PC-3 (cell line): Measurements from ENCODE around the gene OLFM2. TPM values are rescaled to one million over a fixed set of nuclear protein-coding genes. Genes with fewer than 3 reads are reported as not detected.

Experiments used
- ATAC-seq: fragments of 200-7000 bp; cut with Tn5 transposase; 2 replicates; pipeline ENCODE4 v1.9.1; 2020; ENCODE audit warnings: mild to moderate bottlenecking, moderate library complexity
- BruUV-seq: library from RNA; stranded (reverse); fragments of 400-500 nt; replicated peaks from 2 replicates; lab custom pipeline; 2021; lab: Mats Ljungman, UMichigan
- CTCF ChIA-PET: fragments of 300-600 bp; sonication (Branson Sonifier 250); formaldehyde crosslinking; loops from one replicate; lab custom pipeline; 2022; ENCODE audit warnings: antibody characterized with exemption; lab: Charles Lee
- POLR2A ChIA-PET: fragments of 300-600 bp; sonication (Branson Sonifier 250); formaldehyde crosslinking; loops from one replicate; lab custom pipeline; 2022; ENCODE audit warnings: antibody characterized with exemption; ENCODE audit not compliant: unreplicated experiment; lab: Charles Lee
- DNase-seq: peaks from one replicate; pipeline ENCODE4 v3.0.0-alpha.2; 2015
- H2AFZ ChIP-seq: fragments of 300-600 bp; sonication (generic); 2 replicates; pipeline ENCODE4 v1.6.0; 2016; ENCODE audit warnings: antibody characterized with exemption, low read length
- H3F3A ChIP-seq: fragments of 300-600 bp; sonication (generic); one replicate; pipeline ENCODE4 v1.6.0; 2017; ENCODE audit warnings: antibody characterized with exemption, low read length, control low read depth, mild to moderate bottlenecking; ENCODE audit not compliant: unreplicated experiment
- H3K27ac ChIP-seq: fragments of 300-600 bp; sonication (generic); 2 replicates; pipeline ENCODE4 v1.5.1; 2016; ENCODE audit warnings: mild to moderate bottlenecking, low read length
- H3K27me3 ChIP-seq: fragments of 300-600 bp; sonication (generic); 2 replicates; pipeline ENCODE4 v1.6.1; 2016; ENCODE audit warnings: low read length, mixed read lengths
- H3K36me3 ChIP-seq: fragments of 300-600 bp; sonication (generic); 2 replicates; pipeline ENCODE4 v1.6.1; 2016; ENCODE audit warnings: low read depth, mixed run types, low read length, mixed read lengths
- H3K4me1 ChIP-seq: fragments of 300-600 bp; sonication (generic); 2 replicates; pipeline ENCODE4 v1.5.1; 2016; ENCODE audit warnings: low read length; ENCODE audit not compliant: insufficient read depth
- H3K4me2 ChIP-seq: fragments of 300-600 bp; sonication (generic); 2 replicates; pipeline ENCODE4 v1.6.0; 2016; ENCODE audit warnings: low read length
- H3K4me3 ChIP-seq: fragments of 300-600 bp; sonication (generic); 2 replicates; pipeline ENCODE4 v1.5.1; 2016; ENCODE audit warnings: mild to moderate bottlenecking, low read length, mixed read lengths
- H3K79me2 ChIP-seq: fragments of 300-600 bp; sonication (generic); 2 replicates; pipeline ENCODE4 v1.6.1; 2017; ENCODE audit warnings: low read length, mixed read lengths
- H3K9ac ChIP-seq: fragments of 300-600 bp; sonication (generic); 2 replicates; pipeline ENCODE4 v1.6.0; 2016; ENCODE audit warnings: mild to moderate bottlenecking, low read length
- H3K9me2 ChIP-seq: fragments of 300-600 bp; sonication (generic); replicated peaks from 2 replicates; pipeline ENCODE4 v1.6.1; 2016; ENCODE audit warnings: mixed run types, low read length, mixed read lengths
- H3K9me3 ChIP-seq: fragments of 300-600 bp; sonication (generic); 2 replicates; pipeline ENCODE4 v1.6.1; 2016; ENCODE audit warnings: low read length, mixed read lengths
- H4K20me1 ChIP-seq: fragments of 300-600 bp; sonication (generic); 2 replicates; pipeline ENCODE4 v1.6.1; 2016; ENCODE audit warnings: low read length, mixed read lengths
- EZH2 ChIP-seq: fragments of 300-600 bp; sonication (generic); IDR thresholded peaks from one replicate; pipeline ENCODE4 v1.6.1; 2017; ENCODE audit warnings: antibody characterized with exemption, mild to moderate bottlenecking, low read length; ENCODE audit not compliant: unreplicated experiment
- EZH2phosphoT487 ChIP-seq: fragments of 300-600 bp; sonication (generic); IDR thresholded peaks from 2 replicates; pipeline ENCODE4 v1.6.1; 2018; ENCODE audit warnings: mild to moderate bottlenecking, antibody characterized with exemption, low read length, borderline replicate concordance
- intact Hi-C: fragments of 100-400 bp; cut with micrococcal nuclease; formaldehyde crosslinking; loops from 2 replicates; pipeline ENCODE4 v1.9.0; 2023
- total RNA-seq: library from RNA; depleted of rRNA; stranded (reverse); fragments of >200 nt; gene quantifications from 2 replicates; pipeline ENCODE4 v1.2.3, GENCODE V29; 2014
- TF ChIP-seq, protein P1 (sequence below): fragments of 300-600 bp; sonication (generic); conservative IDR thresholded peaks from 2 replicates; pipeline ENCODE4 v1.5.1; 2017; ENCODE audit warnings: antibody characterized with exemption, low read depth, mild to moderate bottlenecking, low read length

OLFM2 gene
- total RNA-seq, 1 experiment from 2014 or later = 1.6 TPM

DNA sequence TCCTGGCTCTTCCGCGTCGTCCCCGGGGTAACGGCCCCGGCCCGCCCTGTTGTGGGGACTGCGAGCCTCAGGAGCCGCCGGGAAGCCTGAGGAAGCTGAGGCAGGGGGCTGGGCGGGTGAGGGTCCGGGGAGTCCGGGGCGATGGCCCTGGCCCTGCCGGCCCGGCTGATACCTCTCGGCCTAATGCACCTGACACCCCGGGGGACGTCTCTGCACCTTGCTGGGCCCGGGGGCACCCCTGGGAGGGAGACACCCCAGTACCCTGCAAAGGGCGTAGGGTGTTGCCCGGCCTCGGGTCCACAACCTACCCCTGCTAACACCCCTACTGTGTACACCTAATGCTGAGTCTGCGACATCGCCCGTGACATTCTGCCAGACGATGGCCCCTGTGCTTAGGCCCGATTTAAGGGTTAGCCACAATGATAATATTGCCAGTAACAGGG is 100.8 kb downstream of the OLFM2 start:
- Histone ChIP-seq H3K36me3 (peaks cover 16% of the 10 kb centered on the region; the same call in 1 of the 2 replicates), H4K20me1 (no peaks in the 10 kb centered on the region), H3F3A (peaks cover 6% of the 10 kb centered on the region), H3K9me3 (no peaks in the 10 kb centered on the region), H3K4me1 (peaks cover 7% of the 10 kb centered on the region), H3K79me2 (peaks cover 28% of the 10 kb centered on the region), H3K4me2 (peak overlapping the region; percentile 98), H2AFZ (peak overlapping the region; percentile 76), H3K27ac (no peak overlapping the region), H3K9ac (peak overlapping the region; percentile 86), H3K4me3 (peak overlapping the region; percentile 99), H3K9me2 (no peaks in the 10 kb centered on the region), H3K27me3 (no peaks in the 10 kb centered on the region)
- ChIA-PET CTCF (interaction anchor here (0.6 kb wide), 1 partner anchor 9 kb away, joined by 3 read pairs; no protein-coding TSS in a partner anchor), POLR2A (no interaction called here)
- intact Hi-C loops = no loop called here
- BruUV-seq = TSS peak; percentile 31
- ATAC-seq (peak; percentile 6), DNase-seq (no peak)
- TF ChIP-seq, protein P1, sequence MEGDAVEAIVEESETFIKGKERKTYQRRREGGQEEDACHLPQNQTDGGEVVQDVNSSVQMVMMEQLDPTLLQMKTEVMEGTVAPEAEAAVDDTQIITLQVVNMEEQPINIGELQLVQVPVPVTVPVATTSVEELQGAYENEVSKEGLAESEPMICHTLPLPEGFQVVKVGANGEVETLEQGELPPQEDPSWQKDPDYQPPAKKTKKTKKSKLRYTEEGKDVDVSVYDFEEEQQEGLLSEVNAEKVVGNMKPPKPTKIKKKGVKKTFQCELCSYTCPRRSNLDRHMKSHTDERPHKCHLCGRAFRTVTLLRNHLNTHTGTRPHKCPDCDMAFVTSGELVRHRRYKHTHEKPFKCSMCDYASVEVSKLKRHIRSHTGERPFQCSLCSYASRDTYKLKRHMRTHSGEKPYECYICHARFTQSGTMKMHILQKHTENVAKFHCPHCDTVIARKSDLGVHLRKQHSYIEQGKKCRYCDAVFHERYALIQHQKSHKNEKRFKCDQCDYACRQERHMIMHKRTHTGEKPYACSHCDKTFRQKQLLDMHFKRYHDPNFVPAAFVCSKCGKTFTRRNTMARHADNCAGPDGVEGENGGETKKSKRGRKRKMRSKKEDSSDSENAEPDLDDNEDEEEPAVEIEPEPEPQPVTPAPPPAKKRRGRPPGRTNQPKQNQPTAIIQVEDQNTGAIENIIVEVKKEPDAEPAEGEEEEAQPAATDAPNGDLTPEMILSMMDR = no peak
- TF ChIP-seq EZH2 (no peak), EZH2phosphoT487 (no peak)

DNA sequence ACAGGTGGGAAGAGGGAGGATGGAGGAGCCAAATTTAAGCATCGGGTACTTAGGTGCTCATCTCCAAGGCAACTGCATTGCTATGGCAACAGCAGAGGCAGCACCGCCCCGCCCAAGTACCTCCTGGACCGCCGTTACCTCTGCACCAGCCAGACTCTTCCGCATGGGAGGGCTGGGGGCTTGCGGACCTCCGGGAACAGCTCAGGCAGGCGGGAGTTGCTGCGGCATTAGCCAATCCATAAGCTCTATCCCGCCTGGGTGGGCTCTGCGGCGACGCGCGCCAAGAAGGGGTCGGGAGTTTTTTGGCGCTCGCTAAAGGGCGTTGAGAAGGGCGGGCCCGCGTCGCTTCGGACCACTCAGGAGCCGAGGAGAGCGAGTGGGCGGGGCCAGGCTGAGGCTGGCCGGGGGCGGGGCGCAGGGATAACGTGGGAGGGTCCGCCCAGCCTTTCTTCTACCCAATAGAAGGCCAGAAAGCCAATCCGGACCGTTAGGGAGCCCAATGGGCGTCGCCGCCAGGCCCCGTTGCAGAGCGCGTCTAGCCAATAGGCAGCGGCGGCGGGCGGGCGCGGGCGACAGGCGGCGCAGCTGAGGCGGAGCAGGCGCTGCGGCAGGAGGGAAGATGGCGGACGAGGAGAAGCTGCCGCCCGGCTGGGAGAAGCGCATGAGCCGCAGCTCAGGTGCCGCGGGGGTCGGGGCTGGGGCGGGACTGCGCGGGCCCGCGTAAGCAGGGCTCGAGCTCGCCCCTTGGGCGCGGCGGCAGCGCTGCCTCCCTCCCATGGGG is 101.4 kb downstream of the OLFM2 start, which contains the start of gene PIN1:
Gene PIN1, plus strand, starts transcription at position 593 of the 781 bp plus-strand sequence. Its CDS starts 27 bp downstream, at position 620.
- Histone ChIP-seq H3K79me2 (peaks cover 34% of the 10 kb centered on the region), H3F3A (peaks cover 6% of the 10 kb centered on the region), H3K27me3 (no peaks in the 10 kb centered on the region), H3K36me3 (peaks cover 15% of the 10 kb centered on the region; the same call in 1 of the 2 replicates), H3K9me2 (no peaks in the 10 kb centered on the region), H3K27ac (no peak within 1 kb of the TSS), H2AFZ (peak within 1 kb of the TSS; percentile 76), H3K9ac (peak within 1 kb of the TSS; percentile 86), H3K4me1 (peaks cover 7% of the 10 kb centered on the region), H3K9me3 (no peaks in the 10 kb centered on the region), H4K20me1 (no peaks in the 10 kb centered on the region), H3K4me2 (peak within 1 kb of the TSS; percentile 98), H3K4me3 (peak within 1 kb of the TSS; percentile 99)
- DNase-seq = peak; percentile 100
- intact Hi-C loops = no loop called here
- ChIA-PET CTCF (interaction anchor here (0.6 kb wide), 1 partner anchor 8 kb away, joined by 3 read pairs; no protein-coding TSS in a partner anchor), POLR2A (no interaction called here)
- TF ChIP-seq, protein P1 = peak; percentile 39
- TF ChIP-seq EZH2 = no peak
- peak; percentile 97 for ATAC-seq
- BruUV-seq = no TSS peak

DNA sequence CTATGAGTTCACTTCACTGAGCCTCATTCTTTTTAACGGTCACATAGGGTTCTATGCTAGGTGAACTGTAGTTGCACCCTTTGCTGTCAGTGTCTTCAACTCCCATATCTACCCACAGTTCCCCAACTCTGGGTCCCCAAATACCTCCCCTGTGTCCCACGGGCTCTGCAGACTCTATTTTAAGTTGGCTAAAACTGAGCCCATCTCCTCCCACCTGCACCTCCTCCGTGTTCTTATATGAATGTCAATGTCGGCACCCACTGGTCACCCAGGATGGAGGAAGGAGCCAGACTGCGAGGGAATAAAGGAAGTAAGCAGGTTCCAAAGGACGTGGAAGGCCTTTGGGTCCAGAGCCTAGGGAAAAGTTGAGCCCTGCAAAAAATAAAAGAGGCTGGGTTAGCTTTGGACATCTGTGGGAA is 102.0 kb downstream of the OLFM2 start:
- intact Hi-C loops = no loop called here

More for the DNA sequence above, 102.0 kb downstream of the OLFM2 start:
- H3K9ac ChIP-seq = no peak overlapping the region
- H3K4me3 ChIP-seq = peak overlapping the region; percentile 99; the same call in 1 of the 2 replicates
- H3K4me2 ChIP-seq = no peak overlapping the region
- H3K36me3 ChIP-seq = peaks cover 16% of the 10 kb centered on the region; the same call in 1 of the 2 replicates
- peaks cover 7% of the 10 kb centered on the region for H3K4me1 ChIP-seq
- no TSS peak for BruUV-seq
- H3K9me3 ChIP-seq = no peaks in the 10 kb centered on the region
- peaks cover 6% of the 10 kb centered on the region for H3F3A ChIP-seq
- no peaks in the 10 kb centered on the region for H3K9me2 ChIP-seq
- TF ChIP-seq, protein P1 = no peak
- no peak for TF ChIP-seq EZH2
- TF ChIP-seq EZH2phosphoT487 = no peak
- DNase-seq (no peak), ATAC-seq (no peak)
- no peaks in the 10 kb centered on the region for H3K27me3 ChIP-seq
- no peak overlapping the region for H3K27ac ChIP-seq
- no peak overlapping the region for H2AFZ ChIP-seq
- ChIA-PET CTCF (no interaction called here), POLR2A (no interaction called here)
- H4K20me1 ChIP-seq = no peaks in the 10 kb centered on the region
- peaks cover 40% of the 10 kb centered on the region for H3K79me2 ChIP-seq
